Tibial nerve (tissue), 4 donors: ENCODE results near the gene TPD52L2.

Experiments used
- EP300 ChIP-seq, 2 donors: sonication (generic); formaldehyde crosslinking; IDR thresholded peaks; one replicate each; pipeline ENCODE4 v1.6.1; 2017; ENCODE audit warnings: antibody characterized with exemption in 2 of 2, mild to moderate bottlenecking in 1 of 2
- POLR2A ChIP-seq, 2 donors: fragments of 450-650 bp; IDR thresholded peaks; one replicate each; pipeline ENCODE4 v1.6.1; 2017; ENCODE audit warnings: antibody characterized with exemption in 2 of 2, mild to moderate bottlenecking in 2 of 2, moderate library complexity in 2 of 2
- TF ChIP-seq, protein P1 (sequence below), 5 experiments: fragments of 200-600 bp in 3 of 5; fragments of 450-650 bp in 2 of 5; sonication (generic) in 3 of 5; IDR thresholded peaks; one replicate each; pipeline ENCODE4 v1.5.1; 2016 to 2019; ENCODE audit warnings: antibody characterized with exemption in 5 of 5, mild to moderate bottlenecking in 3 of 5, moderate library complexity in 2 of 5

DNA sequence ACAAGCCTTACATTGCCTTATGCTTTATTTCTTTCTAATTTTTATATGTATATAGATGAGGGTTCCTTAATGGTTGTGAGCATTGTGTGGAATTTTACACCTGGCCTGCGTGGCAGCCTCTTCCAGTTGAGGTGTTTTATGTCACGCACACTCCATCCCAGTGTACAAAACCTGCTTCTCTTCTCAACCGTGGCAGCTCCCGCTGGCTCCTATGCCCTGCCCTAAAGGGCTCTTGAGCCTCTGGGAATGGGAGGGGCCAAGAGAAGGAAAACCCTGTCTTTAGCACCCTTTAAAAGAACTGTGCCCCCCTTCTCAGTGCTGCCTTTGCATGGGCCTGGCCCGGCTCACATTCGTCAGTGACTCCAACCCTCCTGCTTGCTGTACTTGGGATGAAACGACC, 25.5 kb downstream of the TPD52L2 start:
- TF ChIP-seq, protein P1, sequence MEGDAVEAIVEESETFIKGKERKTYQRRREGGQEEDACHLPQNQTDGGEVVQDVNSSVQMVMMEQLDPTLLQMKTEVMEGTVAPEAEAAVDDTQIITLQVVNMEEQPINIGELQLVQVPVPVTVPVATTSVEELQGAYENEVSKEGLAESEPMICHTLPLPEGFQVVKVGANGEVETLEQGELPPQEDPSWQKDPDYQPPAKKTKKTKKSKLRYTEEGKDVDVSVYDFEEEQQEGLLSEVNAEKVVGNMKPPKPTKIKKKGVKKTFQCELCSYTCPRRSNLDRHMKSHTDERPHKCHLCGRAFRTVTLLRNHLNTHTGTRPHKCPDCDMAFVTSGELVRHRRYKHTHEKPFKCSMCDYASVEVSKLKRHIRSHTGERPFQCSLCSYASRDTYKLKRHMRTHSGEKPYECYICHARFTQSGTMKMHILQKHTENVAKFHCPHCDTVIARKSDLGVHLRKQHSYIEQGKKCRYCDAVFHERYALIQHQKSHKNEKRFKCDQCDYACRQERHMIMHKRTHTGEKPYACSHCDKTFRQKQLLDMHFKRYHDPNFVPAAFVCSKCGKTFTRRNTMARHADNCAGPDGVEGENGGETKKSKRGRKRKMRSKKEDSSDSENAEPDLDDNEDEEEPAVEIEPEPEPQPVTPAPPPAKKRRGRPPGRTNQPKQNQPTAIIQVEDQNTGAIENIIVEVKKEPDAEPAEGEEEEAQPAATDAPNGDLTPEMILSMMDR (IDR thresholded peaks at IDR 0.05), result no peak
- TF ChIP-seq POLR2A (IDR thresholded peaks at IDR 0.05) (no peak), EP300 (IDR thresholded peaks at IDR 0.05) (no peak)
